DLD1 (cell line): ENCODE data around the gene PGBD4.
"Not testable (repeated sequence)": the region's sequence is repeated elsewhere in the genome, so short reads cannot be mapped to it uniquely, and the experiment has no call there.

Experiments used
- in situ Hi-C: cut with HindIII; loops from 2 replicates; pipeline ENCODE4 v1.10.0; 2017; ENCODE audit warnings: low sequenced_read_pairs

The PGBD4 gene

GRCh38 chr15:34111488-34111887, 9.6 kb downstream of the PGBD4 start:
- in situ Hi-C loops = no loop called here

GRCh38 chr15:34114215-34114614, 12.3 kb downstream of the PGBD4 start:
- in situ Hi-C loops = no loop called here

- in situ Hi-C loops = no loop called here
Observed at GRCh38 chr15:34114739-34115138, 12.9 kb downstream of the PGBD4 start.

- in situ Hi-C loops = no loop called here
Observed at GRCh38 chr15:34116620-34117019, 14.7 kb downstream of the PGBD4 start.

GRCh38 chr15:34119291-34119690, 17.4 kb downstream of the PGBD4 start:
- in situ Hi-C loops = no loop called here

- in situ Hi-C loops = not testable (repeated sequence)
Observed at GRCh38 chr15:34120420-34120819, 18.5 kb downstream of the PGBD4 start.

- in situ Hi-C loops = not testable (repeated sequence)
Observed at GRCh38 chr15:34121786-34122185, 19.9 kb downstream of the PGBD4 start.

GRCh38 chr15:34122771-34123183, 20.9 kb downstream of the PGBD4 start:
- in situ Hi-C loops = no loop called here

- in situ Hi-C loops = no loop called here
Observed at GRCh38 chr15:34124651-34125050, 22.8 kb downstream of the PGBD4 start.

GRCh38 chr15:34125945-34126344, 24.1 kb downstream of the PGBD4 start:
- in situ Hi-C loops = no loop called here

- in situ Hi-C loops = no loop called here
Observed at GRCh38 chr15:34126522-34126921, 24.6 kb downstream of the PGBD4 start.

GRCh38 chr15:34128898-34129297, 27.0 kb downstream of the PGBD4 start:
- in situ Hi-C loops = no loop called here

GRCh38 chr15:34132881-34133280, 31.0 kb downstream of the PGBD4 start:
- in situ Hi-C loops = no loop called here

- in situ Hi-C loops = no loop called here
Observed at GRCh38 chr15:34133511-34133910, 31.6 kb downstream of the PGBD4 start.

GRCh38 chr15:34147371-34148140, 45.7 kb downstream of the PGBD4 start:
- in situ Hi-C loops = no loop called here

- in situ Hi-C loops = no loop called here
Observed at GRCh38 chr15:34154725-34155204, 52.9 kb downstream of the PGBD4 start.

- in situ Hi-C loops = no loop called here
Observed at GRCh38 chr15:34155859-34156258, 54.0 kb downstream of the PGBD4 start.
